GM21825 (cell line): ENCODE measurements around the gene PDE4D.

Experiments used
- ATAC-seq: cut with Tn5 transposase; IDR thresholded peaks from one replicate; pipeline ENCODE4 v1.9.1; 2021; ENCODE audit warnings: mild to moderate bottlenecking, moderate library complexity; ENCODE audit not compliant: unreplicated experiment

PDE4D gene

DNA sequence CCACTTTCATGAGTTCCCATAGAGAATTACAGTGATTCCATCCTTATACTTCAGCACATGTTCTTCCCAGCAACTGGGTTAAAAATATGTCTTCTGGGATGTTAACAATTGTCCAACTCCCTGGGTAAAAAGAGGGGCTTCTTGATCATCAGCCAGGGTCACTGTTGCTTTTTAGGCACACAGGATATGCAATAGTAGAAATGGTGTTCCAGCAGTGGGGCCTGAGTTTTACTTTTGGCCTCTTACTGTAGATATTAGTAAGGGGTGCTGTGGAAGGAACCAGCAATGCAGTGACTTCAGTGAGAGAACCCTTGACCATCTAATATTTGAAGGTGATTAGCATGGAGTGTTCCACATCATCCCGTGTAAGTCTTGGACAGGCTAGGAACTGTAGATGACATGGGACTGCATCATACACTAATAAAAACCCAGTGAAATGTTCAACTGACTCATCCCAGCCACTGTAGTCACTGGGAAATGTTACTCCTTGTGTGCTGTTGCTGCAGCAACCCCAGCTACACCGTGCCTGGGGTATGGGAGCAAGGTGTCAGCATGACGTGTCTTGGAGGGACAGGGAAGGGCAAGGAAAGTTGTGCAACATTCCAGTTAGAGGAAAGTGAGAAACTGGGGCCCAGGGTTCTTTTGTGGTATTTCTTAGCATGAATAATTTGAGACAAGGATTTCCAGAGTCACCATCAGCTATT, 699.8 kb downstream of the PDE4D start:
- ATAC-seq = no peak

DNA sequence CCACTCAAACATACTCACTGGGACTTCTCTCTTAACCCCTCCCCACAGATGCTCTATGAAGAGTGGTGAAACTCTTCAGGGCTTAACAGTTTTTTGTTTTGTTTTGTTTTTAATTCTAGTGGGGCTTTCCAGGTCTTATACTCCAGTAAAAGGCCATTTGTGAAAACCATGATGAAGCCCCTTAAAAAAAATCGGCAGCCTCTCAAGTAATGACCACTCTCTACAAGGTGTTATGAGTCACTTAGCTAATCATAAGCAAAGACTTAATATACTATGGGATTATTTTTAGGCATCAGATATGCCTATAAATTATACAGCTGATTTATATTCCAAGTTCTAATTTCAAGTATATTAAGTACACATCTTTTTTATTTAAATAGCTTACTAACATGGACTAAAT, 702.8 kb downstream of the PDE4D start:
- ATAC-seq = no peak

DNA sequence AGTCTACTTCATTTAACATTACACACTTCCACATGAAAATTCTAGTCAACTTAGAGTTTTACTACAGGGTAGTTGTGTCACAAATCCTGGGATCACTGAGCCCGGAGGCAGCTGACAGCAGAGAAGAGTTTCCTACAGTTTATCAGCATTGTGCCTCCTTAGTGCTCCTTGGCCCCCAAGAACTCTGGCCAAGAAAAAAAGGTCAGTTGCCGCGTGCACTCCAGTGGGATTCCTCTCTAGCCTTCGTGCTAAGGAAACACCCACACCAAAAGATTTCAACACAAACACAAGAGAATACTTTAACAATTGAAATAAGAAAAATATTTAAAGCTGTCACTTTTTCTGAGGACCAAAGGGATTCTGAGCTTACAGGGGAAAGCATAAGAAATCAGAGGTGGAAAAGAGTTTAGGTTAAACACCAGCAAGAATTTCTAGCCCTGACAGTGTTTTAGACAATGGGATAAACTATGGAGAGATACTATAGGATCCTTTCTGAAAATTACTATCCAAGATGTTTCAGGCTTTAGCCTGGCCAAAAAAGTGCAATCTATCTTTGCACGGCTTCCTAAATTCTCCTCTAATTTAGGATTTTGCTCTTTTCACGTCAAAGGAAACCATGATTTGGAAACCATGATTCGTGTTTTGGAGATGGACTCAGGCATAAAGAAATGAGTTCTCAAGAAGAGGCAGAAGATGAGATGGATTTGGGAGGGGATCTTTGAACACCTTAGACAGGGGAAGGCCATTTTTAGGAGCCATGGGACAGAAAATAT, 703.9 kb downstream of the PDE4D start:
- ATAC-seq = no peak

DNA sequence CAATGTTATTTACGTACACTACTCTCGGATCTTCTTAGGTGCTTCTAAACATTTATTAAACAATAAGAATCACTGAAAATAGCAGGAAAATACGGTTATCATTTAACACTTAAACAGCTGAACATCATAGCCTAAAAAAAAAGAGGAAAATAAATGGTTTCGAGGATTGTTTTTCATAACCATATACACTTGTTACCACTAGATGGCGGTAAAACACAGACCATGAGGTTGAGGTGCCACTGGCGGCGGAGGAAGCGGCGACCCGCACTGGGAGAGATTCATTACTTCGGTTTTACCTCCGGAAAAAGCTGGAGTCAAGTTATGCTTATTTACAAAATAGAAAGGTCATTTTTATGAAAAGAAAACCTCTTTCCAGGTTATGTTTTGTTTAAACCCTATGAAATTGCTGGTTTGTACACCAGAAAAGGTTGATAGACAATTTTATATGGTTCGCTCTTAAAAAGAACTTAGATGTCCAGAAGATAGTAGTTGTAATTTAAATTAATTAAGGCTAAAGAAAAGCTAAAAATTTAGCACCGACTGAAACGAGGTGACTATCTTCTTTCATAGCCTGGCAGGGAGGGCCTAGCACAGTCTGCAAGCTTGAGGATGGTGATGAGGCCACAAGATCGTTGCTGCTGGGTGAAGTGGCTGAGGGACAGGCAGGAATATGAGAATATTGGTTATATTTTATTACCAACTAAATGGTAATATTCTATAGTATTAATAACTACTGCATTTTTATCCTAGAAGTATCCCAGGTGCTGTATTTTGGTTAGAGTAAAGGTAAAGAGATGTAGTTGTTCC, 704.9 kb downstream of the PDE4D start:
- no peak for ATAC-seq

DNA sequence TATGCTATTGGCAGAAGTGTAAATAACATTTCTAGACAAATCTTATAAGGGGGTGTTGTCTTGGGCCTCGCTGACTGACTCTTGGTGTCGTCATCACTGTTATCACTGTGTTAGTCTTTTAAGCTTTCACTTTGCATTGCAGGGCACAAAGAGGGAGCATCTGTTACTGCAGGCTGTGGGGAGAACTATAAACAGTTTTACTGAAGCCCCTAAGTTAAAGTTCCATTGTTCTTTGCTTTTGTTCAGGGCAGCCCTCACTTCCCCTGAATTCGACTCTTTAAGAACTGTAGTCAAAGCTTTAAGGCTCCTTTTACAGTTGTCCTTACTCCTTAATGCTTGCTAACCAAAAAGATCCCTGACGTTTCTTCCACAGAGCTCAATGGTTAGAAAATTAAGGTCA, 705.7 kb downstream of the PDE4D start:
- no peak for ATAC-seq

DNA sequence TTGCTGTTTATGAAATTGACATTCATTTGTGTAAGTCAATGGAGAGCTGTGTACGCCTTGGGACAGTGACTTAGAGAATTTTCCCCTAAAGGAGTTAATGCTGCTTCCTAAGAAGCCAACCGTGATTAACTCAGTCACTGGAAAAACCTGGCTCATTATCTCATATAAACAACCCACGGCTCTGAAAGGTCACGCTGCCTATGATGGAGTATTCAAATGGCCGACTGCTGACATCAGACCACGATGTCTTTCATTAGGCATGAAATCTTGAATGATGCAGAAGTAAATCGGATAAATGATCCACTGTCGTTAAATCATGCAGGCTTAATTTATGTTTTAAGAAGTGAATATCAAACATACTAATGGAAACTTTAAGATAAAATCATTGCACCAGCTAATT, 706.9 kb downstream of the PDE4D start:
- ATAC-seq = no peak

DNA sequence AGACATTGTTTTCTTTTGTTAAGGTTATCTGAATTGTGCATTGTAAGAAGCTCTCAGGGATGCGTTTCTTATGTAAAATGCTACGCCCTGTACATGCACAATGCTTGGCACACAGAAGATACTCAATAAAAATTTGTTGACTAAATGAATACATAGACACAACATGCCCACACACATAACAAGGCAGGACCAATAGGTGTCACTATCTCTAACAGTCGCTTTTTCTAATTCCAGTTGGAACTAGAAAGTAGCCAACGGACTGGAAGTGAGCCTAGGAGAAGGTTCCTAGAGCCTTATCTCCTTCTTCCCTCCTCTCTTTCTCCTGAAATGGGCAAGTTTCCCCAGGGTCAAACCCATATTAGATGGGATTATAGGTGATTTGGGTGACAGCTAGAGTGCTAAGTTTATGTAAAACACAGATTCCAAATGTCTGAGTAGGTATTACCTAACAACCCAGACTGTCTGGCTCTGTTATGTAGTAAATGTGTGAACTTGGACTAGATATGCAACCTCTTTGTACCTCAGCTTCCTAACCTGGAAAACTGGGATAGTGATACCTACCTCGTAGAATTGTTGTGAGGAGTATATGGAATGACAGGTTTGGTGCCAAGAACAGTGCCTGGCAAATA, 707.7 kb downstream of the PDE4D start:
- no peak for ATAC-seq

DNA sequence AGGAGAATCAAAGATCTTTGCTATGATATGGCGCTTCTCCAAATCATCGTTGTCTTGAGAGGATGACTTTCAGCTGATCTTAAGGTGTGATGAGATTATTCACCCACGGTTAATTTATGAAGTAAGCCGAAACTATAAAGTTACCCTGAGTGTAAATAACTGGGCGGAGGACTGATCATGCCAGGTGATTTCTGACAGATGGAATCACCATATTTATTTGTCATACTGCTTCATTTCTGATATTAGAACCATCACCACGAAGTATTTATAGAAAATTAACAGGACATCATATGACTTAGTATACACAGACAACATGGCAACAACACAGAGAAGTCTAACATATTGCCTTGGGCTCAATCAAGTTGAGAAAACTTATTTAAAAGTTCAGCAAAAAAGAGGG, 708.8 kb downstream of the PDE4D start:
- no peak for ATAC-seq

DNA sequence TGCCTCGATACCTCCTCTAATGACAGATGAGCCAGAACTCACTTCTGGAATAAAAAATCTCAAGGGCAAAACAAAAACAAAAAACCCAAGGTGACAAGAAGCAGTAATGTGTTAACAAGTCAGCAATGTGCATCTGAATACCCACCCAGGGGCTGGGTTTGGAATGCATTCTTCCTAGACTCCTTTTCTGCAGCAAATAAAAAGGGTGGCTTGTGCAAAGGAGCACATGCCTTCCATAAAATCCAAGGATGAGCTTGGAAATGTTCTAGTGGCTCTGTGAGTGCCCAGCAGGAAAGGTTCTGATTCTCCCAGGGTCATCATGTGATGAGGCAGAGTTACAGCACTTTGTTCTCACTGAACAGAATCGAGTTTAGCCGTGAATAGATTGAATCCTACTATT, 710.8 kb downstream of the PDE4D start:
- no peak for ATAC-seq

DNA sequence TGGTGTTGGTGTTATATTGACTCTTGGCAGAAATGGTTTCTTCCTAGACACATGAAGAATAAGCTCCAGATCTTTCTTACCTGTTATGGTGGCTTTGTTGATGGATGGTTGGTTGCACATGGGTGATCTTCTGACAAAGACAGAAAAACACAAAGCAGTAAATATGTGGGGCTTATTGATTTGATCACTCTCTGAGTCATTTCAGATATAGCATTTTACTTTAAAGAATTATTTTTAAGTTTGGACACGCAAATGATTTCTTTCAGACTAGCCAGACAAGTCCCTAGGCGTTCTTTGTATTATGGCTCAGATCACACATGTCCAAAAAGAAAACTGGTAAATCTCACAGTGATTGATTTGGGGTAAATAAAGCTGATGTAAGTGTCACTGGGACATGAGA, 713.0 kb downstream of the PDE4D start:
- peak; percentile 72 for ATAC-seq

DNA sequence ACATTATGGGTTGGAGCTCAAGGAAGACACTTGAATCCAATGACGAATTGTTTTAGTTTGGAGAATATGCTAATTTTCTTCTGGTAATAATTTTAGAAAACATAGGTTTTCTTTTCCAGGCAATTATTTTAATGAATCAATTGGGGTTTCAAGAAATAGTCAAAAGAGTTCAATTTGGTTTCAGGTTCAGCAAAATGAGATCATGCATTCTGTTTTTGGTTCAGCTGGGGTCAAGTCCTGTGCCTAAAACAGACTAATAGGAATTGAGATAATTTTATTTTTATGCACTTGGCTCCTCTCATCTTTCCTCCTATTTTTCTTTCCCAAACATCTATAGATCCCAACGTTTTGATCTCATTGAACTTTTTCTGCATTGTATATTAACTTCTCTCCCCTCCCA, 713.8 kb downstream of the PDE4D start:
- ATAC-seq = no peak

DNA sequence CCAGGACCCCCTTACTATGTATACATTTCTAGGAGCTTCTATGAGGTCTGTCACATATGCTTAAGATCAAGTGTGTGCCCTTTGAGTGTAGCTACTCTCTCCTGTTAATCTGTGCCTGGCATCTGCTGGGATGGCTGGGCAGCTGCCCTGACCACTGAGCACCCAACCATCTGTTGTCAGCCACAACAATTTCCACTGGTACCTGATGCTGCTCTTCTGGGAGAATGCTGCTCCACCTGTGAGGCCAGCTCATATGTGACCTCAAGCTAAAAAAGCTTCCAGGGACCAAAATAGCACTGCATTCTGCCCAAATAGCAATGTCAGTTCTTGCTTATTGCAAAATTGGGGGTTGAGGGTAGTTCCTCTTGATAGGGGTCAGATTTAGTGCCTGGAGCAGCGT, 715.0 kb downstream of the PDE4D start:
- ATAC-seq = no peak

DNA sequence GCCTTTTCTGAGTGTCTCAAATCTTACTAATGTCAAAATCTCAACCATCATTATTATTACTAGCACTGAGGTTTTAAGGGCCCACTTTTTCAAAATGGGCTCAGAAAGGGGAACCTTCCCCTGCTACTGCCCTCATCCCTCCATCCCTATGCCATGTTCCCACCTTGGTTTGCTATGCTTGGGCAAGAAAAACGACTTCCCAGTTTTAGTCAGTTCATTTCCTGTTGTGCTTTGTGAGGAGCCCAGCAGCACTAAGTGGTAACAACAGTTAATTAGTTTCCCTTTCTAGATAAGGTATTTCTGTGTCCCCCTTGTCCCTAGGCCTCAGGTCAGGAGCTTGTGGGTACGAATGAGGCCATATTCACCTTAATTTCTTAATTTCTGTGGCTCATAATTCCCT, 715.5 kb downstream of the PDE4D start:
- ATAC-seq = no peak

DNA sequence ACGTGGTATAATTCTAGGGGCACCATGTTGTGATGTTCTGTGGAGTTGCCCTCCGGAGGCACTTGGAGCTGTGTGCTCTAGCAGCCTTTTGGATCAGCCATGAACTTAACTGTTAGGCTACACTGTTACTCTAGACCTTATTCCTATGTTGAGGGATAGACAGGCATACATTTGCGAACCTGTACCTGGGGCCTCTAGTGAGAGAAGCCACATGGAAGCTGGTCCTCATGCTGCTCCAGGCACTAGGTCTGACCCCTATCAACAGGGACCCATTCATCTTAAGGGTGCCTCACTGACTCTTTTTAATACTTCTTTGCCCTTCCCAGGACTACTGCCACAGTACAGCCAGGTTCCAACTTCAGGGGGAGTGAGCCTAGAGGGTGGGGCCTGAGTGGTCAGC, 715.9 kb downstream of the PDE4D start:
- ATAC-seq = no peak

DNA sequence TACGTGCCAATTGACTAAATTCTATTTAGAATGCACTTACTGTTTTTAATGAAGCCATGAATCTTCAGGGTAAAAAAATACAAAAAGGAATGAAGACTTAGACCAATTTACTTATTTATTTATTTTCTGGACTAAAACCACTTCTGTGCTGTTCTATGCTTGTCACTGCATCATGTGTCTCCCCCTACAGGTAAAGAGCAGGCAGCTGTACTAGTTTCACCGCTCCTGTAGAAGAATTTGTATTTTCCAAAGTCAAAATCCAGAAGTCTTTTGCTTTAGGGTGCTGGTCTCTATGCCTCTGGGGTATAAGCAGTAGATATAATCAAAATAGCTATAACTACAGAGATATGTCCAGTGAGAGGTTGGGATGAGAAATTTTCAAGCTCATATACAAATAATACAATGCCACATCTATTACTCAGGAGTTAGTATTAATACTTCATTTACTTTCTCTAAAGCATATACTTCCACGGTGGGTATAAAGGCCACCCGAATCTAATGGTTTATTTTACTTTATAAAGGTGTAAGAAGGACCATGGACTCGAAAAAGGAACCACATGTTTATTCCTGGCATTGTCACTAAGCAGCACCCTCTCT, 719.2 kb downstream of the PDE4D start:
- ATAC-seq = peak; percentile 51

DNA sequence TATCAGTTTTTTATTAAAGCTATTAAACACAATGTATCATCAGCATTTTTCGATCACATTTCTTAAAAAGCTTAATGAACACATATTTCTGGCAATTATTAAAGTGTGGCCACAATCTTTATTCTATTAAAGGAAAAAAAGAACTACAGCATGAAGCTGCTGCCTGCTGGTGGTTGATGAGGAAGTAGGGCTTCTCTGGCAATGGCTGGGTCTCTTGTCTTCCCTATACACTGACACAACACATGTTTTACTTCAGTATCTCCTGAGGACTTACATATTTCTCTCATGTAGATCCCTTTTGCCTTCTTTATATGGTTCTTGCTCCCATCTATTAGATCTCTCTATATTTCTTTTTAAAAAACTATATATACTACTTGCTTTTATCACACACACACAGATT, 719.9 kb downstream of the PDE4D start:
- no peak for ATAC-seq

DNA sequence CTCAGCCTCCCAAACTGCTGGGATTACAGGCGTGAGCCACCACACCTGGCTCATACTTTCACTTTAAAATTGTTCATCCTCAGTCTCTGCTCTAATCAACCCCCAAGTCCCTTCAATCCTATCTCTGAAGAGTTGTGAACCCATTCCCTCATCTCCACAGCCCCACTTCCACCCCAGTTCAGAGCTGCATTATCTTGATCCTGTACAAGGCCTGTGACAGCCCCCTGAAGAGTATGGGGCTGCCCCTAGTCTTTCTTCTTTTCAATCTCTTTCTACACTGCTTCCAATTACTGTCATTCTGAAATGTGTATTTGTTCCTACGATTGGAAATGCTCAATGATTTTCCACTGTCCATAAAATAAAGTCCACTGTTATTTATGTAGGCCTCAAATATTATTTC, 722.4 kb downstream of the PDE4D start:
- no peak for ATAC-seq

DNA sequence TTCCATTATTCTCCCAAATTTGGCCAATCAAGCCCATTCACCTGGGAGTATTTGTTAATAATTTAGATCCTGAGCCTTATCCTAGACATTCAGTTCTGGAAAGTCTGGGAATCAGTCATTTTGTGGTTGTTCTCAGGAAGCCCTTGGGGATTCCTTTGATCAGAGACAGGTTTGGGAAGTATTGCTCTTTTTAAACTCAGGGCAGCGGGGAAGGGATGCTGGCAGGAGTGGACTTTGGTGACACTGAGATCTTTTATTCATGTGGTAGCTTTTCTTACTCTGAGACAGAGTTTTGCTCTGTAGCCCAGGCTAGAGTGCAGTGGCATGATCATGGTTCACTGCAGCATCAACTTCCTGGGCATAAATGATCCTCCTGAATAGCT, 723.8 kb downstream of the PDE4D start:
- ATAC-seq = no peak

DNA sequence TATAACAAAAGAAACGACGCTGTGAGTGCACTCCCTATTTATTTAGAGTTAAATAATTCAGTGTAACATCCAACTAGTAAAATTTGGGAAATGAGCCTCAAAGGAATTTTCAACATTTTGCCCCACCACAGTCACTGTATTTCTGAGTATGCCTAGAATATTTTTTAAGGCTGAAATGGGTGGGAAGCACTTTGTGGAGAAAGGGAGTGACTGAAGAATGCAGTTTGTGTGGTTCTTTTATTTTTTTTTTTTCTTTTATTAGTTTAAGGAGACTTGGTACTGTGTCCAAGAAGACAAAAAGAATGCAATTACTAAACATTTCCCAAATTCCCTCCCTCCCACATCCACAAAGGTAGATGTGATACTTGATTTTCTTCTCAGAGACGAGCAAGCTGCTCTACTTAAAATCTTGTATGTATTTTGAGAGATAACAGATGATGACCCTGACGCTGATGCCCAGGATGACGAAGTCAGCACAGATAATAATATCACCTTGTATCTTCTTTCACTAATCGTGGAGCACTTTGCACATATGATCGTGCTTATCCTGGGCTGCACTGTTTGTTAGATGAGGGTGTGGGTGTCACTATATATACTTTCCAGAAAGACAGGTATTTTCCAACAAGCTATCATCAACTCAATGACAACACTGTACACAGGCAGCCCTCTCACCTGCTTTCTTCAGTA, 724.3 kb downstream of the PDE4D start:
- ATAC-seq = no peak

DNA sequence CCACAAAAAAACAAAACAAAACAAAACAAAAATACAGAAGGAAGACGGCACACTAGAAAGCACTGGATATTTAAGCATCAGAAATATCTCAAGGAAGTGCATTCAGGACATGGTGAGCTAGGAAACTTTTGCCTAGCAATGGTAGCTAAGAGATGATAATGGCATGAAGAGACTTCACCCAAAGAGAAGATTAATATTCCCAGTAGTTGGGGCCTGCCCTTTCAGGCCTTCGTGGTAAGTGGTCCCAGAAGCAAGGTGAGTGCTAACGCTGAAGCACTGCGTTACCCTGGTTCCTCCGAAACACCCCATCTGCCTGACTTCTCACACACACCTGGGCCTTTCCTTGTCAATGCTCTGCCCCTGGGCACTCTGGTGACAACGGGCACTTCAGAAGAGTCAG, 725.5 kb downstream of the PDE4D start:
- ATAC-seq = no peak
